B cell (primary cell): ENCODE measurements around the gene TMEM50B.

Source experiments
- CTCF ChIP-seq: fragments of 200-600 bp; IDR thresholded peaks from one replicate; pipeline ENCODE4 v1.8.0; 2022; ENCODE audit warnings: antibody characterized with exemption, mild to moderate bottlenecking
- EZH2 ChIP-seq: IDR thresholded peaks from 2 replicates; pipeline ENCODE4 v1.6.1; 2012; ENCODE audit warnings: borderline replicate concordance, low read depth, mild to moderate bottlenecking, moderate library complexity, low read length; ENCODE audit not compliant: insufficient read depth, poor library complexity, severe bottlenecking

GRCh38 chr21:33455686-33456446, 23.9 kb downstream of the TMEM50B start:
- TF ChIP-seq CTCF (no peak), EZH2 (no peak)
